GM21529 (cell line): ENCODE measurements around the gene LAPTM4A.

Experiments used
- ATAC-seq: cut with Tn5 transposase; IDR thresholded peaks from one replicate; pipeline ENCODE4 v1.9.1; 2021; ENCODE audit not compliant: unreplicated experiment

The LAPTM4A gene

DNA sequence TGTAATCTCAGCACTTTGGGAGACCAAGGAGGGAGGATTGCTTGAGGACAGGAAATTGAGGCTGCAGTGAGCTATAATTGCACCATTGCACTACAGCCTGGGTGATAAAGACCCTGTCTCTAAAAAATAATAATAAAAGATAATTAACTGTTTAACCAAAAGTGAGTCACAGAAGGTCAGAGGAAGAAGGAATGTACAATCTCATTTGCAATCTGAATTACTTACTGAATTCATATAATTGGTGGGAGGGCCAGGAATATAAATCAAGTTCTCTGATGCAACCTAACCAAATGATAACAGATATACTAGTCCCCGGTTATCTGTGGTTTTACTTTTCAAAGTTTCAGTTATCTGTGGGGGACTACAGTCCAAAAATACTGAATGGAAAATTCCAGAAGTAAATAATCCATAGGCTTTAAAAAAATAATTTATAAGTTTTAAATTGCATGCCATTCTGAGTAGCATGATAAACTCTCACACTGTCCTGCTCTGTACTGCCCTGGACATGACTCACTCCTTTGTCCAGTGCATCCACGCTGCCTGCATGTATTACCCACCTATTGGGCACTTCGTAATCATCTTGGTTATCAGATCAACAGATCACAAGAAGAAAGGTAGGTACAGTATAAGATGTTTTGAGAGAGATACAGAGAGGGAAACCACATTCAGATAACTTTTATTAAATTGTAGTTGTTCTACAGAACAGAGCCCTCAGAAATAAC is 26.2 kb downstream of the LAPTM4A start:
- no peak for ATAC-seq

DNA sequence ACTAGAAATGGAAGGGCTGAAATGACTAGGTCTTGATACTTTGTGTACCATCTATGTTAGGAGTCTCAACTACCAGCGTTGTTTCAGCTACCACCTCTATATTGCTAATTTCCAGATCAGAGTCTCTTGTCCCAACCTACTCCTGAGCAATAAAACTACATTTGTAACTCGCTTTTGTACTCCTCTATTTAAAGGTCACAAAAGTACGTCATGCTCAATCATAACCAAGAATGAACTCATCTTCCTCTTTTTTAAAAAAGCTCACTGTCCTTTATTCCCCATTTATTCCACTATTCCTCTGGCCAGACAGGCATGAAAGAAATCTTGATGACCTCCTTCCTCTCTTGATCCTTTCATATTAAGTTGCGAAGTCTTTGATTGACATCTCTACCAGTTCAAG is 27.7 kb downstream of the LAPTM4A start:
- no peak for ATAC-seq

DNA sequence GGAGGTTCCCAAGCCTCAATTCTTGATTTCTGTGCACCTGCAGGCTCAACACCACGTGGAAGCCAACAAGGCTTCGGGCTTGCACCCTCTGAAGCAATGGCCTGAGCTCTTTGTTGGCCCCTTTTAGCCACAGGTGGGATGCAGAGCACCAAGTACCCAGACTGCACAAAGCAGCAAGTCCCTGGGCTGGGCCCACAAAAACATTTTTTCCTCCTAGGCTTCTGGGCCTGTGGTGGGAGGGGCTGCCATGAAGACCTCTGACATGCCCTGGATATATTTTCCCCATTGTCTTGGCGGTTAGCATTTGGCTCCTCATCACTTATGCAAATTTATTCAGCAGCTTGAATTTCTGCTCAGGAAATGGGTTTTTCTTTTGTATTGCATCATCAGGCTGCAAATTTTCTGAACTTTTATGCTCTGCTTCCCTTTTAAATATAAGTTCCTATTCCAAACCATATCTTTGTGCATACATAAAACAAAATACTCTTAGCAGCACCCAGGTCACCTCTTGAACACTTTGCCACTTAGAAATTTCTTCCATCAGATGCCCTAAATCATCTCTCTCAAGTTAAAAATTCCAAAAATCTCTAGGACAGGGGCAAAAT is 29.9 kb downstream of the LAPTM4A start:
- no peak for ATAC-seq

DNA sequence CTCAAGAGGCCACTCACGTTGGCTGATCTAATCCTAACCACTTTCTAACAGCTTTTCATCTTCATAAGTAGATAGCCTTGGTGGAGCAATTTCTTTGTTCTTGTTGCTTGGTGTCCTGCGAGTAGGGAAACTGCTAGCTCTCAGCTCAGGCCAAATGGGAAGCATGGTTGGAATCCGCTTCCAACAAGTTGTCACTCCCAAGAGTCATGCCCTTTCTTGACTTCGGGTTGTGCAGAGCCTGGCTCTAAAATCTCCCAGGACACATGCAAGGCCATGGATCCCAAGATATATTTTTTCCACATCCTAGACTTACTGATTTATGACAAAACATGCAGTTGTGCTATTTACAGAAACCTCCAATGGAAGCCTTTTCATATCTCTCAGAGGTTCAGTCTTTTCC is 31.7 kb downstream of the LAPTM4A start:
- no peak for ATAC-seq

DNA sequence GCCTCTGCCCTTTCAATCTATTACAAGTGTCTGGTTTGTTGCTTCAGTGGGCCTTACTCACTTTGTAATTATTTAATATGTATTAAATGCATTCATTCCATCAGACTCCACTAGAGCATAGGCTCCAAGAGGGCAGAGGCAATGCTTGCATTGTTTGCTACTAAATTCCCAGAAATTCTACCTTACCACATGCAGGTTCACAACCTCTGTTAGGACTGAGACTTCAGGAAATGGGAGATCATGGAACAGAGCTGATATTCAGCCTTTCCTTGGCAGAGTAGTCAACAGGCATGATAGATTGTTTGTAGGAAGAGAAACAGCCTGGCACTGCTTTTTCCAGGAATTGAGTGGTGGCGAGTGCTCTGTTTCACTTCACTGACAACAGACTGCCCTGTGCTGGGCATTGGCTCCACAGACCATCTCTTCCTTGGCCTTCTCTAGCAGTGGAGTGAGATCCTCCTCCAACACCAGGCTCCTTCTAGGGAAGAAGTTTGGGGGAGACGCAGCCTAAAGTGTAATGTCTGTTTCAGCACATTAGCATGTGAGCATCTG is 32.8 kb downstream of the LAPTM4A start:
- no peak for ATAC-seq

DNA sequence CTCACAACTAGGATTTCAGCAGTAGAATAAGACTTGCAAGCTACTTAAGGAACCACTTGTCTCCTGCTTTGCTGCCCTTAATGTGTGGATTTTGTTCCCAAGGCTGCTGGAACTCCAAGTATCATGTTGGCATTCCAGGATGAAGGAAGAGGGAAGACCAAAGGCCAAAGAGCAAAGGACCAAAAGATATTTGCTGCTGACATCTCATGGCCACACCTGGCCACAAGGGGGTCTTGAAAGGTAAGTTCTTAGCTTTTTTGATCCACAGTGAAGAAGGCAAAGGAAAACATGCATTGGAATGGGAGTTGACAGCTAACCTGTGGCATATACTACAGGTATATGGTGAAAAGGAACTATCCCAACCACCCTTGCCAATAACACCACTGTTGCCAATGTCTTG is 35.1 kb downstream of the LAPTM4A start:
- ATAC-seq = no peak

DNA sequence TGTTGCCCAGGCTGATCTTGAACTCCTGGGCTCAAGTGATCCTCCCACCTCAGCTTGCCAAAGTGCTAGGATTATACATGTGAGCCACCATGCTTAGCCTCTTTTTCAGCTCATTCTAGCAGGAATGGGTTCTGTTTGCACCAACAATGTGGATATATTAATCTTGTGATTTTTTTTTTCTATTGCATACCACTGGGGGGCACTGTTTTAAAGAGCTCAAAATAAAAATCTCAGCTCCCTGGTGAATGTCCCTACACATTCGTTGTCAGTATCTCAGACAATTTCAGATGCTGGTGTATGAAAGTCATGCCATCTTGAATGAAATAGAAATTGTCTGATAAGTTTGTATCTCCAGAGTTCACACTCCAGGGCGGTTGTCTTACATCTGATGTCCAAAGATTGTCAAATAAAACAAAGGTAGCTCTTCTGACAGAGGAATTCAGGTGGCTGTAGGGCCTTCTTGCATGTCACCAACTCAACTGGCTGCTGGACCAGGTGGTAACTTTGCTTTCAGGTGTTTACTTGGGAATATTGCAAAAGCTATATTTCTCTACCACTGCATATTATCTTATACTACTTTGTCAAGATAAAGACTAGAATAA is 35.8 kb downstream of the LAPTM4A start:
- ATAC-seq = no peak

DNA sequence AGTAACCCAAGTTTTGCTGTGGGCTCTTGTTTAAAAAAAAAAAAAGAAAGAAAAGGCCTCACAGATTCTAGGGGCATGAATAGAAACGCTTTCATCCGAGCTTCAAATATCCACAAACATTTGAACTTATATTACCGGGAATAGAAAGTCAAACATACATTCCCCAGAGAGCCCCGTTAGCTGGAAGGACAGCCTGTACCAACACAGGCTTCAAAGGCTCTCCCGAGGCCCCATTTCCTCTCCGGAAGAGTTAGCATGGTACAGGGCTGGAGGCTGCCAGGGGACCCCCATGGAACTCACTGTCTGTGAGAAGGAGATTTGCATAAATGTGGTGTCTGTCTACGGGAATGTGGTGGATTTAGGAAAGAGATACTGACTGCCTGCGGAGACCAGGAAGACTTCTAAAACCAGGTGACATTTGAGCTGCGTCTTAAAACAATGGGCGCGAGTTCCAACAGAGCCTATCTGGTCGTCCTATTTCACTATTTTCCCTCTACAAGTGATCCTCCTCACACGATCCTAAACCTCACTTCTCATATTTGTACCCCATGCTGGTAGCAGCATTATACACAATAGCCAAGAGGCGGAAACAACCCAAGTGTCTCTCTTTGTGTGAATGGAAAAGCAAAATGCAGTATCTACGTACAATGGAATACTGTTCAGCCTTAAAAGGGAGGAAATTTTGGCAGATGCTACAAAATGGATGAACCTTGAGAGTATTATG is 38.1 kb downstream of the LAPTM4A start:
- ATAC-seq = no peak

DNA sequence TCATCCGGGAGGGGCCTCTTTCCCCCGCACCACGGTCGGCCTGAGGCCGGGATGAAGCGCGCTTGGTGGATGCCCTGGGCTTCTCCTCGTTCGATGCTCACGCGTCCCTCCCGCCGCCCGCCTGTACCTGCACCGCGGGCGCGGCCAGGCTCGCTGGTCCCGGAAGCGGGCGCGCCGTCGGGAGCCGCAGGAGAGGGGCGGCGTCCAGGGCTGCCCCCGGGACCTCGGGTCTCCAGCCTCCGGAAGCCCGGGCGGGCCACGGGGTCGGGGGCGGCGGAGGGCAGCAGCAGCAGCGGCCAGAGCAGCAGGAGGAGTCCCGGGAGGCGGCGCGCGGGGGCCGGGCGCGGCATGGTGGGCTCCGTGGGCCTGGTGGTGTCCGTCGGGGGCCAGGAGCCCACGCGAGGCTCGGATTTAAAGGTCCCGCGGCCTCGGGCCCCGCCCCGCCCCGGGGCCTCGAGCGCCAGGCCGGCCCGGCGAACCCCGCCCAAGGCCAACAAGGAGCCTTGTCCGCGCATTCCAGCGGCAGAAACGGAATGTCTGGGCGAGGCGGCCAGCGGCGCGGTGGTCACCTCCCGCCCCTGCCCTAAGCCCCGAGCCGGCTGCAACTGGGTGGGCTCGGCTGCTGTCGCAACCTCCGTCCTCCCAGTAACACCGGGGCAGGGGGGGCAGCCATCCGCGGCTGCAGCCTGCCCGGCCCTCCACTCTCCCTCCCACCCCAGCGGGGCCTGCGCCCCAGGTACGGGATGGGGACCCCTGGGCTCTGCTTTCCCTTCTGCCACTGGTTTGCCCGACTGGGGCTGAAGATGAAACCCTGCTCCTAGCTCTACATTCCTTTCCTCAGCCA is 38.9 kb downstream of the LAPTM4A start, which contains the start of gene MATN3:
TSS of gene MATN3 (minus strand) at position 387 of the 844 bp plus-strand sequence. CDS start at position 350, 37 bp downstream.
- ATAC-seq = no peak

DNA sequence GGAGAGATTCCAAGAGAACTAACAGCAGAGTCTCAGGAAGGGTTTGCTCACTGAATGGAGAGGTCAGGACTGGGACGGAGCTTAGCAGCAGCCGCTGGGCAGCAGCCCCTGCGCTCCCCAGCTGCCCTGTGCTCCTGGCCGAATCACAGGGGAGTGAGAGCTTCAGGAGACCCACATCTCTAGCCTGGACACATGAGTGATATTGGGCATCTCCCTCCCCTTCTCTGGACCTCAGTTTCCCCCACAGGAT is 39.5 kb downstream of the LAPTM4A start:
- no peak for ATAC-seq

DNA sequence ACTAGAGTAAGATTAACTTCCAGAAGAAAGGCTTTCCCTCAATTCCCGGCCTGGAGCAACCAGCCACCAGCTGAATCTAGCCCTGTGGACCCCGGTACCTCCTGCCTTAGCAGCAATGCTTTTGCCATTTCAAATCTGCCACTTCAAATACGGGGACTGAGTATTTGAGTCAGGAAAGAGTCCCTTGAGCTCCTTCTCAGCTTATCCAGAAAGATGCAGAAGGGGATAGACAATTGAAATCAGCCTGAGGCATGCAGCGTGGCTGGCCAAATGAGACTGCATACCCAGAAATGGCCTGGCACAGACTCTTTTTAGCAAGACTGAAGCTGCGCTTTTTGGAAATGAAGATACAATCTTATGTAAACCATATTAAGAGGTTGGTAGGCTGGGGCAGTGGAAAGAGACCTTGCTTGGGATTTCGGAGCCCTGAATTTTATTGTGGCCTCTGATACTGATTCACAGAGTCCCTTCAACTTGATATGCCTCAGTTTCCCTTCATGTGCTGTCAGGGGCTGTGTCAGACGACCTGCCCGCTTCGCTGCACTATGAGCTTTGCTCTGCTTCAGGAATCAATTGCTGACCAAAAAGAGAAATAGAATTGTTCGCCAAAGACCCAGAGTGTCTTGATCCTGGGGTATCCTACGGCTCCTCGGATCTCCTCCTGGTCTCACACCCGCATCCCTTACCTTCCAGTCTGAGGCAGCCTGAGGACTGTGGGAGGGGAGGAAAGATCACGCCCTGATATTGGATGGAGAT is 40.0 kb downstream of the LAPTM4A start:
- ATAC-seq = no peak

DNA sequence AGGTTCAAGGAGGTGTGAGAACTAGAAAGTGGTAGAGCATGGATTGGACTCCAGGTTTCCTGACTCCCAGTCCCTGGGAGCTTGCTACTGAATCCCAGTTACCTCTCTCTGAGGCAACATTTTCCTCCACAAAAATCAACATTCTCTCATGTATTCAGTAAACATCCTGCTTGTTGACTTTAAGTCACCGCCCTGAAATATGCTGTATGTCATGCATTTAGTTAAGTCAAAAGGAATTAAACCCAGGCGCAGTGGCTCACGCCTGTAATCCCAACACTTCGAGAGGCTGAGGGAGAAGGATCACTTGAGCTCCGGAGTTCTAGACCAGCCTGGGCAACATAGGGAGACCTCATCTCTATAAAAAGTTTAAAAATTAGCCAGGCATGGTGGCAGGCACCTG is 42.7 kb downstream of the LAPTM4A start:
- ATAC-seq = no peak

DNA sequence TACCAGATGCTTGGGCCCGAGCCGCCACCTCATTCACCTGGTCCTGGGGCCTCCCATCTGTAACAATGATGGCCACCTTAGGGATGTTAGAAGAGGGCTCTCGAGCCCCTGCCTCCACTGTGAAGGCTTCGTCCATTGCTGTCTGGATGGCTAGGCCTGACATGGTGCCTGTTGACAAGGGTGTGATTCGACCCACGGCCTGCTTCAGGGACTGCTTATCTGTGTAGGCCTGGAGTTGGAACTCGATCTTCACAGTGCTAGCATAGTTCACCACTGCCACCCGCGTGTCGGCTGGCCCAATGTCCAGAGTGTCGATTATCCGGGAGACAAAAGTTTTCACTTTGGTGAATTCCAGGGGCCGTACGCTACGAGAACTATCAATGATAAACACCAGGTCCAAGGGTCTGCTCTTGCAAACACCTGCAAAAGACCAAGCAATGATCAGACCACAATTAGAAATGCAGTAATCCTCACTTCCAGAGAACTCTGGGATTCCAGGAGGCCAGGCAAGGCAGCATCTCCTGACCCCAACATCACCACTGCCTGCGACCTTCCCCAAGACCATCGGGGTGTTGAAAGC is 45.4 kb downstream of the LAPTM4A start:
- ATAC-seq = no peak

DNA sequence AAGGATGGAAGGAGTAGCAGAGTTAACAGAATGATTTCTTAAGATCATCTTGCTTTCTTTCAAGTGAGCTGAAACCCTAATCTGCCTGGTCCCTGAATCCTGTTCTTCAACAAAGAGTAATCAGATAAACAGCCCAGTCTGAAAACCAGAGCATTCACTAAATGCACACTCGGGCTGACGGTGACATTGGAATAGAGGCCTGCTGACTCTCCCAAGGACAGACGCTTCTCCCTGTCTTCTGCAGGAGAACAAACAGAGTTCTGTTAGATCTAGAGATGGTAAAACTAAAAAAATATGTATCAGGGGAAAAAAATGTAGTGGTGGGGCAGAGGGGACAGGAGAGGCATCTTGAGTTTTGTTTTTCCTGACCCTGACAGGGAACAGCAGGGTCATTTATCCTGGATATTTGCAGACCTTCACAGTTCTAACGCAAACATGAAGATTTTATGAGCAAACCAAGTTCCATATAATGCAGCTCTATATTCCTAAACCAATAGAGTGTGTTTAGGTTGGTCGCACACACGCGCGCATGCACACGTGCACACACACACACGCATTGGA is 46.3 kb downstream of the LAPTM4A start:
- ATAC-seq = no peak

DNA sequence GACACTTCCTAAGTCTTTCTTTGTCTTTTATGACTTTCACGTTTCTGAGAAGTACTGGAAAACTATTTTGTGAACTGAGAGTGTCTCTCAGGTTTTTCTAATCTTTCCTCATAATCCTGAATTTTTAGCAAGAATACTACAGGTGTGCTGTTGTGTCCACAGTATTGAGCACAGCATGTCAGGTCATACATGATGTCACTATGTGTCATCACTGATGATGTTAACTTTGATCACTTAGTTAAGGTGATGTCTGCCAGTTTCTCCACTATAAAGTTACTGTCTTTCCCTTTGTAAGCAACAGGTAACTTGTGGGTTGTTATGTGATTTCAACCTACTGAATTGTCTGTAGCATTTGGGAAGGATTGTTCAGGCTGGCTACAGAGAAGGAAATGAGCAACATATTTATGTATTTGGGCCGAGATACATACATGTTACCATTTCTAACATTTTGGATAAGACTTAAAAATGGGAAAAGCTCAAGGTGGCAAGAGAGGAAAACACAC is 50.0 kb downstream of the LAPTM4A start:
- no peak for ATAC-seq

DNA sequence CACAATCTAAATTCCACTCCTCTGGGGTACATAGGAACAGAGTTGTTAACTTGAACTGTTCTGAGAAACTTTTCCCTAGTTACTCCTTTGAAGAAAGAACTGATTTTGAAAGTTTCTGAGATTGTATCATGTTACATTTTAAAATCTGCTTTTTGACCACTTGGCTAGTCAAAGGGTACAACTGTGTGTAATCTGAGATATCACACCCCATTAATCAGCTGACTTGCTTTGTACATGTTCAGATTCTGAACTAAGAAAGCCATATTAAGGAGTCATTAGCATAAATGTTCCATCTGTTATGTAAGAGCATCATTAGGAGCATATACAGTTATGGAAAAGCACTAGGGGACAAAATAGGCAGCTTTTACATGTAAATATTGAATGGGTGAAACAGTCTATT is 57.7 kb downstream of the LAPTM4A start:
- ATAC-seq = no peak

DNA sequence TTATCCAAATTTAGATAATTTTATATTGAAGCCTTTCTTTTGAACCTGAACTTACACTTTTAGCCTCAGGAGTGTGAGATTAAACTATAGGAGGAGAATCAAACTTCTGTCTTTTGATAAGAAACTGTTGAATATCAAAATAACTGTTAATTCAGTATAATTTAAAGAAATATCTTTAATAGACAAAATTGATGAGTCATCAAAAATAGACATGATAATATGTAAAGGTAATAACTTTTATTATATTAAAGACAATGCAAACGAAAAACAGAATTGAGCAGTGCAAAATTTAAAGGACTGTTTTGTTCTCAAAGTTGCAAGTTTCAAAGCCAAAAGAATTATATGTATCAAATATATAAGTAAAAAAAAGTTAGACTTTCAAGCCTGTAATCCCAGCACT is 59.5 kb downstream of the LAPTM4A start:
- ATAC-seq = no peak

DNA sequence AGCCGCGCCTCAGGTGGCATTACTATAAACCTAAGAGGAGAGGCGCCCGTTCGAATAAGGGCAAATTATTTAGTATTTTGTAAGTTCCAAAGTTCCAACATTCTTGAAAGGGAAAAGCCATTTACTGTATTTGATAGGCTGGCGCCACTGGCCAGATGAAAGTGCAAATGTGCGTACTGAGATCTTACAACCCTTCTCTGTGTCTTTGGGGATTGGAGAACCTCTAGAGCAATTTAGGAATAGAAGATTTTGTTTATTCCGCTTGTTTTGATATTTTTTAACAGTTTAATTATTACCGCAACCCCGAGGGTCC is 61.1 kb downstream of the LAPTM4A start:
- ATAC-seq = no peak

DNA sequence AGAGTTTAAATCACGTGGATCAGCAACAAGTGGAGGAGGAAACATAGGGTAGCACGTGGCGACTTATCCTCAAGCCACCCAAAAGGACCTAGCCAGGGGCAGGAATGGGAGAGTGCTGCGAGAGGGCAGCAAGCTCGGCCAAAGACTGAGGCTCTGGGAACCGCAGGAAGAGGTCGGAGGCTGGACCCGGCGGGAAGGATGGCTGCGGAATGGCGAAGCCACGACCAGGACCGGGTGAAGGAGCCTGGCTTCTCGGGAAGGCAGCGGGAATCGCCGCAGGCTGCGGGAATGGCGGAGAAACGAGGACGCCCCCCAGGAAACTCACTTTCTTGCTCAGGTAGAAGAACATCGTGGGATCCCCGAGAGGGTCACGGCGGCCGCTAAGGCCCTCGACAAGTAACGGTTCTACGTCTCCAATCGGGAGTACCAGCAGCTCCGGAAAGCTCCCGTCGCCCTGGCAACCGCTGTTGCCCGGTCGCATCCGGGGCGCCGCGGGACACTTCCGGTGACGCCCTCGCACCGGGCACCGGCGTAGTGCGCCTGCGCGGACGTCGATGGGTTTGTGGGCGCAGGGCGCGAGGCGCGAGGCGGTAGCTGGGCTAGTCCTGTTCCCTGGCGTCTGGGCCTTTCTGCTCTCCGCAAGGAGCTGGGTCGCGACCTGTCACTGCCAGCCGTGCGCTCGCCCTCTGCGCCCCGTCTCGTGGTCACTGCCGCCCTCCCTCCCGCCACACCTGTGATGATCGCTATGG is 61.6 kb downstream of the LAPTM4A start, which contains the start of gene WDR35:
TSS of gene WDR35 (minus strand) at position 439 of the 749 bp plus-strand sequence. CDS start at position 349, 90 bp downstream.
- ATAC-seq = peak; percentile 89
